K562 (cell line): ENCODE measurements around the gene DSCAM. TPM values are rescaled to one million over a fixed set of nuclear protein-coding genes. Genes with fewer than 3 reads are reported as not detected.

Source experiments
- ATAC-seq: fragments of 200-7000 bp; cut with Tn5 transposase; 3 replicates; pipeline ENCODE4 v1.9.1; 2020; ENCODE audit warnings: moderate library complexity
- BruUV-seq: library from RNA; stranded (reverse); fragments of 400-500 nt; replicated peaks from 2 replicates; lab custom pipeline; 2021; lab: Mats Ljungman, UMichigan
- CTCF ChIA-PET: fragments of 300-600 bp; formaldehyde crosslinking; extraction: SDS; loops from one replicate; lab custom pipeline; 2021; ENCODE audit warnings: low intra/inter-chr PET ratio; lab: Yijun Ruan, JAX
- POLR2A ChIA-PET: fragments of 300-600, 350-650 bp; sonication (Branson Sonifier 250); formaldehyde crosslinking; extraction: SDS; loops from one replicate; lab custom pipeline; 2021; ENCODE audit warnings: antibody characterized with exemption, inconsistent platforms; lab: Yijun Ruan, JAX
- DNase-seq, 4 experiments: peaks; one replicate each; pipeline versions ENCODE4 v3.0.0 to v3.0.0-alpha.2; 2011 to 2018; ENCODE audit warnings: low spot score in 3 of 4, mixed read lengths in 3 of 4; ENCODE audit errors: extremely low read depth in 1 of 4
- FAIRE-seq: peaks from 2 replicates; lab custom pipeline; 2011; peaks lifted over from hg19 to GRCh38; lab: Jason Lieb, UNC
- H2AFZ ChIP-seq: 2 replicates; pipeline ENCODE4 v1.6.0; 2011; ENCODE audit warnings: low read depth, low read length, control low read depth, inconsistent platforms
- H3K27ac ChIP-seq: fragments of 200-600 bp; 3 replicates; pipeline ENCODE4 v1.8.0; 2011; ENCODE audit warnings: low read depth, mild to moderate bottlenecking, control low read depth, inconsistent platforms, low read length, moderate library complexity, mixed read lengths; ENCODE audit errors: extremely low read depth
- H3K27me3 ChIP-seq, 2 experiments: fragments of 300-600 bp in 1 of 2; 2 replicates in 1 of 2; 3 replicates in 1 of 2; pipeline versions ENCODE4 v1.6.0 to v1.8.0; 2011; ENCODE audit warnings: inconsistent platforms in 2 of 2, low read length in 2 of 2, mild to moderate bottlenecking in 1 of 2, mixed read lengths in 1 of 2, moderate library complexity in 1 of 2; ENCODE audit not compliant: control insufficient read depth in 2 of 2, insufficient read depth in 2 of 2
- H3K36me3 ChIP-seq: fragments of 300-600 bp; 3 replicates; pipeline ENCODE4 v1.8.0; 2011; ENCODE audit warnings: mild to moderate bottlenecking, low read length, inconsistent platforms; ENCODE audit not compliant: control insufficient read depth, insufficient read depth
- H3K4me1 ChIP-seq, 2 experiments: fragments of 200-600 bp in 1 of 2; replicated peaks in 1 of 2; 2 replicates in 1 of 2; 3 replicates in 1 of 2; pipeline versions ENCODE4 v1.5.1 to v1.8.0; 2011; ENCODE audit warnings: inconsistent platforms in 2 of 2, low read length in 2 of 2, mild to moderate bottlenecking in 1 of 2, mixed read lengths in 1 of 2, moderate library complexity in 1 of 2; ENCODE audit not compliant: control insufficient read depth in 2 of 2, insufficient read depth in 2 of 2
- H3K4me2 ChIP-seq: 2 replicates; pipeline ENCODE4 v1.6.1; 2011; ENCODE audit warnings: low read length, control low read depth, inconsistent platforms, mixed read lengths; ENCODE audit not compliant: insufficient read depth
- H3K4me3 ChIP-seq: fragments of 200-600 bp; sonication (generic), shearing (Covaris generic); 2 replicates; pipeline ENCODE4 v1.5.1; 2016; ENCODE audit warnings: control low read depth, inconsistent platforms
- H3K79me2 ChIP-seq: fragments of 200-600 bp; 3 replicates; pipeline ENCODE4 v1.8.0; 2011; ENCODE audit warnings: low read length, inconsistent platforms; ENCODE audit not compliant: control insufficient read depth, insufficient read depth
- H3K9ac ChIP-seq, 2 experiments: 2 replicates each; pipeline versions ENCODE4 v1.6.0 to v1.6.1; 2011; ENCODE audit warnings: low read depth in 2 of 2, low read length in 2 of 2, control low read depth in 1 of 2, inconsistent platforms in 1 of 2, mild to moderate bottlenecking in 1 of 2, mixed read lengths in 1 of 2; ENCODE audit not compliant: insufficient read depth in 1 of 2
- H3K9me1 ChIP-seq: one replicate; pipeline ENCODE4 v1.6.0; 2011; ENCODE audit warnings: inconsistent platforms, mild to moderate bottlenecking, low read length, moderate library complexity; ENCODE audit not compliant: control insufficient read depth, insufficient read depth
- H3K9me3 ChIP-seq: replicated peaks from 2 replicates; pipeline ENCODE4 v1.5.1; 2011; ENCODE audit warnings: low read depth, low read length, inconsistent platforms; ENCODE audit not compliant: control insufficient read depth, insufficient read depth
- H4K20me1 ChIP-seq: replicated peaks from 2 replicates; pipeline ENCODE4 v1.6.1; 2011; ENCODE audit warnings: low read length, inconsistent platforms, mixed read lengths; ENCODE audit not compliant: control insufficient read depth, insufficient read depth
- CEBPG ChIP-seq, 3 experiments: fragments of 200-800 bp in 1 of 3; sonication (Bioruptor generic) in 1 of 3; sonication (generic) in 1 of 3; formaldehyde crosslinking in 1 of 3; IDR thresholded peaks in 2 of 3; conservative IDR thresholded peaks in 1 of 3; 2 replicates each; pipeline versions ENCODE4 v1.6.1 to v1.8.0; 2016 to 2022; ENCODE audit warnings: missing compliant biosample characterization in 2 of 3, missing genetic modification characterization in 2 of 3, mild to moderate bottlenecking in 1 of 3, missing genetic modification reagents in 1 of 3
- IFI16 ChIP-seq: fragments of 250-450 bp; sonication (Bioruptor Pico); IDR thresholded peaks from 2 replicates; pipeline ENCODE4 v2.1.2; 2022; ENCODE audit warnings: mild to moderate bottlenecking, inconsistent platforms
- TRIM28 ChIP-seq: fragments of 450-650 bp; IDR thresholded peaks from 2 replicates; pipeline ENCODE4 v1.6.1; 2017
- ZBTB8A ChIP-seq: fragments of 450-650 bp; IDR thresholded peaks from 2 replicates; pipeline ENCODE4 v1.6.1; 2018; ENCODE audit warnings: mild to moderate bottlenecking, moderate library complexity; ENCODE audit not compliant: partially characterized antibody
- ZNF561 ChIP-seq: fragments of 450-650 bp; formaldehyde crosslinking; conservative IDR thresholded peaks from 2 replicates; pipeline ENCODE4 v1.4.0; 2020; ENCODE audit warnings: mild to moderate bottlenecking, moderate library complexity
- WGBS: fragments of 100-300 bp; shearing (Covaris generic); methylation state at CpG from one replicate; pipeline ENCODE4 v1.1.6; 2016; ENCODE audit warnings: low coverage, mixed read lengths; ENCODE audit not compliant: insufficient coverage; ENCODE audit errors: missing lambda C conversion rate; 5-methylcytosine and 5-hydroxymethylcytosine counted together
- in situ Hi-C: fragments of 300-500 bp; cut with MboI; formaldehyde crosslinking; loops from 4 replicates; pipeline ENCODE4 v1.15.0; 2018; ENCODE audit warnings: inconsistent platforms, mixed read lengths
- intact Hi-C: fragments of 100-400 bp; cut with micrococcal nuclease; formaldehyde crosslinking; loops from 2 replicates; pipeline ENCODE4 v1.14.2; 2022
- polyA plus RNA-seq, 8 experiments: library from polyadenylated mRNA; depleted of rRNA in 4 of 8; stranded (reverse) in 5 of 8; unstranded in 3 of 8; fragments of >200 nt; fragmentation: Nextera tagmentation in 2 of 8; fragmentation: Illumina TruSeq in 1 of 8; extraction: Ambion mirVana in 2 of 8; extraction: Trizol in 1 of 8; gene quantifications; 2 replicates each; pipeline versions ENCODE4 v1.2.1 to v1.2.3, GENCODE V29; 2011 to 2014; ENCODE audit warnings: inconsistent platforms in 1 of 8, missing spikeins in 1 of 8
- total RNA-seq, 7 experiments: library from RNA; depleted of rRNA in 6 of 7; stranded (reverse); fragments of >200 nt in 6 of 7; fragmentation: Illumina TruSeq in 2 of 7; extraction: Trizol in 2 of 7; gene quantifications; 2 replicates each; pipeline versions ENCODE4 v1.2.1 to v1.2.3, GENCODE V29; 2011 to 2021; ENCODE audit warnings: low replicate concordance in 1 of 7
- TF ChIP-seq, protein P1 (sequence below): fragments of 450-650 bp; formaldehyde crosslinking; IDR thresholded peaks from 2 replicates; pipeline ENCODE4 v1.4.0; 2020; ENCODE audit warnings: mild to moderate bottlenecking, mixed read lengths
- TF ChIP-seq, protein P2 (sequence below): fragments of 450-650 bp; IDR thresholded peaks from 2 replicates; pipeline ENCODE4 v1.6.1; 2016; ENCODE audit warnings: borderline replicate concordance

Gene DSCAM
- total and polyA plus RNA-seq, 9 of the 15 experiments (the other 6 are each of a cell fraction or from before 2014, with no cell fraction given): not detected

DNA sequence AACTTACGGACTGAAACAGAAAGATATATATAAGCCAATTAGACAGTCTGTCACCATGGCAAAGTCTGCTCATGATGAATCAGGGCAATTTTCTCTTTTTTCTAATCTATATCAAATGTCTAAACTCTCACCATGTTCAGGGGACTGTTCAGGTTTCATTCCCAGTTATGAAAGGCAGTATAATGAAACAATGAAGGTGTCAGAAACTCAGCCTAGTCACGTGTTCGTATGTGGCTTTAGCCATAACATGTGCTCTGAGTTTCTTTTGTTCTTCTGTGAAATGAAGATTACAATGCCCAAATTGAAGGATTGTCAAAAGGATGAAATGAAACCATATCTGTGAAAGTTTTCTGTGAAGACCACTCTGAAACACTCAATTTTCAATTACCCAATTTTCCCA, 392.9 kb downstream of the DSCAM start:
- DNase-seq (no peak), ATAC-seq (no peak), FAIRE-seq (no peak)
- Histone ChIP-seq H3K27me3 (no peaks in the 10 kb centered on the region), H3K9me3 (no peaks in the 10 kb centered on the region; the same call in 1 of the 2 replicates), H3K4me2 (no peak overlapping the region), H3K9me1 (no peaks in the 10 kb centered on the region), H4K20me1 (no peaks in the 10 kb centered on the region), H3K27ac (no peak overlapping the region), H3K4me3 (no peak overlapping the region), H3K79me2 (no peaks in the 10 kb centered on the region), H3K4me1 (no peaks in the 10 kb centered on the region), H3K9ac (no peak overlapping the region), H3K36me3 (no peaks in the 10 kb centered on the region), H2AFZ (no peak overlapping the region)
- WGBS: 0% methylated on average over 3 of the region's 3 CpGs
- ChIA-PET POLR2A (no interaction called here), CTCF (no interaction called here)
- in situ Hi-C loops (no loop called here), intact Hi-C loops (no loop called here)
- no TSS peak for BruUV-seq
- TF ChIP-seq TRIM28: no peak
- TF ChIP-seq, protein P1, sequence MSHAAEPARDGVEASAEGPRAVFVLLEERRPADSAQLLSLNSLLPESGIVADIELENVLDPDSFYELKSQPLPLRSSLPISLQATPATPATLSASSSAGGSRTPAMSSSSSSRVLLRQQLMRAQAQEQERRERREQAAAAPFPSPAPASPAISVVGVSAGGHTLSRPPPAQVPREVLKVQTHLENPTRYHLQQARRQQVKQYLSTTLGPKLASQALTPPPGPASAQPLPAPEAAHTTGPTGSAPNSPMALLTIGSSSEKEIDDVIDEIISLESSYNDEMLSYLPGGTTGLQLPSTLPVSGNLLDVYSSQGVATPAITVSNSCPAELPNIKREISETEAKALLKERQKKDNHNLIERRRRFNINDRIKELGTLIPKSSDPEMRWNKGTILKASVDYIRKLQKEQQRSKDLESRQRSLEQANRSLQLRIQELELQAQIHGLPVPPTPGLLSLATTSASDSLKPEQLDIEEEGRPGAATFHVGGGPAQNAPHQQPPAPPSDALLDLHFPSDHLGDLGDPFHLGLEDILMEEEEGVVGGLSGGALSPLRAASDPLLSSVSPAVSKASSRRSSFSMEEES (CRISPR knock-in tag): peak; percentile 16; the same call in 1 of the 2 replicates
- no peak for TF ChIP-seq IFI16 (CRISPR knock-in tag)

DNA sequence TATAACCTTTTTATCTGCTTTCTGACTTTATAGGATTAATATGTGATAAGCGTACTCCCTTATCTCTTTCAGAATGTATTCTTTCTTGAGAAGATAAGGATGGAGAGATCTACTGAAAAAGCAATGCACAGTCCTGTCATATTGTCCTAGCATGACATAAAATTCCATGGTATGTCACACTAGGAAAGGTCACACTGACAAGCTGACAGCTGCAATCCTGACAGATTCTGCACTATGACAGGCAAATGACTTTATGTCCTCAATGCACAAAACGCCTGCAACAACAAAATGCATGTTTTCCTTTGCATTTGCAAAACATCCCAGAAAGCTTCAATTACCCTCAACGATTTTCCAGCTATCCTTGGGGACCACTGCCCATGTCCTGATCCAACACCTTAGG, 393.8 kb downstream of the DSCAM start:
- BruUV-seq: no TSS peak
- H3K9me3 ChIP-seq: no peaks in the 10 kb centered on the region; the same call in 1 of the 2 replicates
- in situ Hi-C loops (no loop called here), intact Hi-C loops (no loop called here)
- H4K20me1 ChIP-seq: no peaks in the 10 kb centered on the region
- H3K4me1 ChIP-seq: no peaks in the 10 kb centered on the region
- no peaks in the 10 kb centered on the region for H3K36me3 ChIP-seq
- ATAC-seq (no peak), FAIRE-seq (no peak), DNase-seq (no peak)
- no peak overlapping the region for H3K4me2 ChIP-seq
- H3K9me1 ChIP-seq: no peaks in the 10 kb centered on the region
- no peak overlapping the region for H3K9ac ChIP-seq
- ChIA-PET POLR2A (interaction anchor here (1.6 kb wide), 1 partner anchor 38 kb away, joined by 3 read pairs; no protein-coding TSS in a partner anchor), CTCF (no interaction called here)
- WGBS: 0% methylated on average over 3 of the region's 3 CpGs
- no peak overlapping the region for H3K27ac ChIP-seq
- no peak overlapping the region for H3K4me3 ChIP-seq
- H3K79me2 ChIP-seq: no peaks in the 10 kb centered on the region
- H3K27me3 ChIP-seq: no peaks in the 10 kb centered on the region
- H2AFZ ChIP-seq: no peak overlapping the region
- TF ChIP-seq, protein P2, sequence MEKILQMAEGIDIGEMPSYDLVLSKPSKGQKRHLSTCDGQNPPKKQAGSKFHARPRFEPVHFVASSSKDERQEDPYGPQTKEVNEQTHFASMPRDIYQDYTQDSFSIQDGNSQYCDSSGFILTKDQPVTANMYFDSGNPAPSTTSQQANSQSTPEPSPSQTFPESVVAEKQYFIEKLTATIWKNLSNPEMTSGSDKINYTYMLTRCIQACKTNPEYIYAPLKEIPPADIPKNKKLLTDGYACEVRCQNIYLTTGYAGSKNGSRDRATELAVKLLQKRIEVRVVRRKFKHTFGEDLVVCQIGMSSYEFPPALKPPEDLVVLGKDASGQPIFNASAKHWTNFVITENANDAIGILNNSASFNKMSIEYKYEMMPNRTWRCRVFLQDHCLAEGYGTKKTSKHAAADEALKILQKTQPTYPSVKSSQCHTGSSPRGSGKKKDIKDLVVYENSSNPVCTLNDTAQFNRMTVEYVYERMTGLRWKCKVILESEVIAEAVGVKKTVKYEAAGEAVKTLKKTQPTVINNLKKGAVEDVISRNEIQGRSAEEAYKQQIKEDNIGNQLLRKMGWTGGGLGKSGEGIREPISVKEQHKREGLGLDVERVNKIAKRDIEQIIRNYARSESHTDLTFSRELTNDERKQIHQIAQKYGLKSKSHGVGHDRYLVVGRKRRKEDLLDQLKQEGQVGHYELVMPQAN: no peak
- TF ChIP-seq CEBPG (CRISPR knock-in tag; IDR thresholded peaks at IDR 0.05) (no peak), CEBPG (tag; conservative IDR thresholded peaks at IDR 0.05 in 1 of 2, IDR thresholded peaks at IDR 0.05 in 1 of 2) (no peak), ZBTB8A (no peak), ZNF561 (CRISPR knock-in tag) (no peak)
